Coronary artery (tissue), 2 donors: ENCODE results near the gene KCNJ13.
"Not testable (repeated sequence)": the region's sequence is repeated elsewhere in the genome, so short reads cannot be mapped to it uniquely, and the experiment has no call there.

ENCODE experiments used
- DNase-seq: peaks from one replicate; pipeline ENCODE4 v3.0.0-alpha.2; 2017; ENCODE audit warnings: low spot score
- H3K27ac ChIP-seq, 2 donors: fragments of 200-600 bp; sonication (generic); one replicate each; pipeline ENCODE4 v1.5.1; 2016 to 2019
- H3K4me3 ChIP-seq: fragments of 200-600 bp; sonication (generic); 2 replicates; pipeline ENCODE4 v1.5.1; 2016; ENCODE audit warnings: mild to moderate bottlenecking, moderate library complexity
- CTCF ChIP-seq: fragments of 200-600 bp; sonication (generic); IDR thresholded peaks from one replicate; pipeline ENCODE4 v1.5.1; 2019; ENCODE audit warnings: antibody characterized with exemption

KCNJ13 gene

GRCh38 chr2:232723027-232723426 is 53.3 kb downstream of the KCNJ13 start:
- no peak overlapping the region for H3K27ac ChIP-seq
- TF ChIP-seq CTCF, result no peak
- no peak for DNase-seq
- no peak overlapping the region for H3K4me3 ChIP-seq

- DNase-seq, result no peak
- no peak overlapping the region for H3K27ac ChIP-seq
- H3K4me3 ChIP-seq, result no peak overlapping the region
- no peak for TF ChIP-seq CTCF
These were observed 54.5 kb downstream of the KCNJ13 start for GRCh38 chr2:232721882-232722281.

GRCh38 chr2:232721261-232721660 is 55.1 kb downstream of the KCNJ13 start:
- TF ChIP-seq CTCF, result no peak
- no peak for DNase-seq
- no peak overlapping the region for H3K27ac ChIP-seq

GRCh38 chr2:232720056-232720455 is 56.3 kb downstream of the KCNJ13 start:
- H3K27ac ChIP-seq, DNase-seq, H3K4me3 ChIP-seq: not testable (repeated sequence)

More at GRCh38 chr2:232721261-232721660, 55.1 kb downstream of the KCNJ13 start:
- H3K4me3 ChIP-seq, result no peak overlapping the region
